K562 (cell line): ENCODE data around the gene NYAP2. TPM values are rescaled to one million over a fixed set of nuclear protein-coding genes. Genes with fewer than 3 reads are reported as not detected.

Experiments used
- ATAC-seq: fragments of 200-7000 bp; cut with Tn5 transposase; 3 replicates; pipeline ENCODE4 v1.9.1; 2020; ENCODE audit warnings: moderate library complexity
- BruUV-seq: library from RNA; stranded (reverse); fragments of 400-500 nt; replicated peaks from 2 replicates; lab custom pipeline; 2021; lab: Mats Ljungman, UMichigan
- CTCF ChIA-PET: fragments of 300-600 bp; formaldehyde crosslinking; extraction: SDS; loops from one replicate; lab custom pipeline; 2021; ENCODE audit warnings: low intra/inter-chr PET ratio; lab: Yijun Ruan, JAX
- POLR2A ChIA-PET: fragments of 300-600, 350-650 bp; sonication (Branson Sonifier 250); formaldehyde crosslinking; extraction: SDS; loops from one replicate; lab custom pipeline; 2021; ENCODE audit warnings: antibody characterized with exemption, inconsistent platforms; lab: Yijun Ruan, JAX
- DNase-seq, 4 experiments: peaks; one replicate each; pipeline versions ENCODE4 v3.0.0 to v3.0.0-alpha.2; 2011 to 2018; ENCODE audit warnings: low spot score in 3 of 4, mixed read lengths in 3 of 4; ENCODE audit errors: extremely low read depth in 1 of 4
- FAIRE-seq: peaks from 2 replicates; lab custom pipeline; 2011; peaks lifted over from hg19 to GRCh38; lab: Jason Lieb, UNC
- H2AFZ ChIP-seq: 2 replicates; pipeline ENCODE4 v1.6.0; 2011; ENCODE audit warnings: low read depth, low read length, control low read depth, inconsistent platforms
- H3K27ac ChIP-seq: fragments of 200-600 bp; 3 replicates; pipeline ENCODE4 v1.8.0; 2011; ENCODE audit warnings: low read depth, mild to moderate bottlenecking, control low read depth, inconsistent platforms, low read length, moderate library complexity, mixed read lengths; ENCODE audit errors: extremely low read depth
- H3K27me3 ChIP-seq, 2 experiments: fragments of 300-600 bp in 1 of 2; 2 replicates in 1 of 2; 3 replicates in 1 of 2; pipeline versions ENCODE4 v1.6.0 to v1.8.0; 2011; ENCODE audit warnings: inconsistent platforms in 2 of 2, low read length in 2 of 2, mild to moderate bottlenecking in 1 of 2, mixed read lengths in 1 of 2, moderate library complexity in 1 of 2; ENCODE audit not compliant: control insufficient read depth in 2 of 2, insufficient read depth in 2 of 2
- H3K36me3 ChIP-seq: fragments of 300-600 bp; 3 replicates; pipeline ENCODE4 v1.8.0; 2011; ENCODE audit warnings: mild to moderate bottlenecking, low read length, inconsistent platforms; ENCODE audit not compliant: control insufficient read depth, insufficient read depth
- H3K4me1 ChIP-seq, 2 experiments: fragments of 200-600 bp in 1 of 2; replicated peaks in 1 of 2; 2 replicates in 1 of 2; 3 replicates in 1 of 2; pipeline versions ENCODE4 v1.5.1 to v1.8.0; 2011; ENCODE audit warnings: inconsistent platforms in 2 of 2, low read length in 2 of 2, mild to moderate bottlenecking in 1 of 2, mixed read lengths in 1 of 2, moderate library complexity in 1 of 2; ENCODE audit not compliant: control insufficient read depth in 2 of 2, insufficient read depth in 2 of 2
- H3K4me2 ChIP-seq: 2 replicates; pipeline ENCODE4 v1.6.1; 2011; ENCODE audit warnings: low read length, control low read depth, inconsistent platforms, mixed read lengths; ENCODE audit not compliant: insufficient read depth
- H3K4me3 ChIP-seq: fragments of 200-600 bp; sonication (generic), shearing (Covaris generic); 2 replicates; pipeline ENCODE4 v1.5.1; 2016; ENCODE audit warnings: control low read depth, inconsistent platforms
- H3K79me2 ChIP-seq: fragments of 200-600 bp; 3 replicates; pipeline ENCODE4 v1.8.0; 2011; ENCODE audit warnings: low read length, inconsistent platforms; ENCODE audit not compliant: control insufficient read depth, insufficient read depth
- H3K9ac ChIP-seq, 2 experiments: 2 replicates each; pipeline versions ENCODE4 v1.6.0 to v1.6.1; 2011; ENCODE audit warnings: low read depth in 2 of 2, low read length in 2 of 2, control low read depth in 1 of 2, inconsistent platforms in 1 of 2, mild to moderate bottlenecking in 1 of 2, mixed read lengths in 1 of 2; ENCODE audit not compliant: insufficient read depth in 1 of 2
- H3K9me1 ChIP-seq: one replicate; pipeline ENCODE4 v1.6.0; 2011; ENCODE audit warnings: inconsistent platforms, mild to moderate bottlenecking, low read length, moderate library complexity; ENCODE audit not compliant: control insufficient read depth, insufficient read depth
- H3K9me3 ChIP-seq: replicated peaks from 2 replicates; pipeline ENCODE4 v1.5.1; 2011; ENCODE audit warnings: low read depth, low read length, inconsistent platforms; ENCODE audit not compliant: control insufficient read depth, insufficient read depth
- H4K20me1 ChIP-seq: replicated peaks from 2 replicates; pipeline ENCODE4 v1.6.1; 2011; ENCODE audit warnings: low read length, inconsistent platforms, mixed read lengths; ENCODE audit not compliant: control insufficient read depth, insufficient read depth
- E2F5 ChIP-seq: sonication (generic); formaldehyde crosslinking; IDR thresholded peaks from 2 replicates; pipeline ENCODE4 v1.8.0; 2022; ENCODE audit warnings: mild to moderate bottlenecking, missing genetic modification reagents
- KLF6 ChIP-seq: fragments of 250-450 bp; sonication (Bioruptor Pico); IDR thresholded peaks from 2 replicates; pipeline ENCODE4 v1.4.0; 2020; ENCODE audit warnings: mild to moderate bottlenecking, moderate library complexity, borderline replicate concordance
- PHB2 ChIP-seq: fragments of 450-650 bp; IDR thresholded peaks from 2 replicates; pipeline ENCODE4 v1.6.1; 2017; ENCODE audit warnings: low read depth
- RNF2 ChIP-seq: sonication (generic); IDR thresholded peaks from 2 replicates; pipeline ENCODE4 v1.6.1; 2016
- SAP30 ChIP-seq: fragments of 200-600 bp; sonication (generic); IDR thresholded peaks from 2 replicates; pipeline ENCODE4 v1.6.1; 2012; ENCODE audit warnings: borderline replicate concordance, low read depth, mild to moderate bottlenecking, moderate library complexity, low read length, control low read depth, inconsistent platforms; ENCODE audit not compliant: insufficient read depth, poor library complexity, severe bottlenecking
- ZBTB7A ChIP-seq: IDR thresholded peaks from 2 replicates; pipeline ENCODE4 v1.6.1; 2011; ENCODE audit warnings: low read depth, mild to moderate bottlenecking, low read length, moderate library complexity, borderline replicate concordance; ENCODE audit not compliant: control insufficient read depth
- WGBS: fragments of 100-300 bp; shearing (Covaris generic); methylation state at CpG from one replicate; pipeline ENCODE4 v1.1.6; 2016; ENCODE audit warnings: low coverage, mixed read lengths; ENCODE audit not compliant: insufficient coverage; ENCODE audit errors: missing lambda C conversion rate; 5-methylcytosine and 5-hydroxymethylcytosine counted together
- in situ Hi-C: fragments of 300-500 bp; cut with MboI; formaldehyde crosslinking; loops from 4 replicates; pipeline ENCODE4 v1.15.0; 2018; ENCODE audit warnings: inconsistent platforms, mixed read lengths
- intact Hi-C: fragments of 100-400 bp; cut with micrococcal nuclease; formaldehyde crosslinking; loops from 2 replicates; pipeline ENCODE4 v1.14.2; 2022
- polyA plus RNA-seq, 8 experiments: library from polyadenylated mRNA; depleted of rRNA in 4 of 8; stranded (reverse) in 5 of 8; unstranded in 3 of 8; fragments of >200 nt; fragmentation: Nextera tagmentation in 2 of 8; fragmentation: Illumina TruSeq in 1 of 8; extraction: Ambion mirVana in 2 of 8; extraction: Trizol in 1 of 8; gene quantifications; 2 replicates each; pipeline versions ENCODE4 v1.2.1 to v1.2.3, GENCODE V29; 2011 to 2014; ENCODE audit warnings: inconsistent platforms in 1 of 8, missing spikeins in 1 of 8
- total RNA-seq, 7 experiments: library from RNA; depleted of rRNA in 6 of 7; stranded (reverse); fragments of >200 nt in 6 of 7; fragmentation: Illumina TruSeq in 2 of 7; extraction: Trizol in 2 of 7; gene quantifications; 2 replicates each; pipeline versions ENCODE4 v1.2.1 to v1.2.3, GENCODE V29; 2011 to 2021; ENCODE audit warnings: low replicate concordance in 1 of 7

NYAP2 gene
- total and polyA plus RNA-seq, 9 of the 15 experiments (the other 6 are each of a cell fraction or from before 2014, with no cell fraction given) = 0.03 to 0.04 (median 0.04) TPM; not detected in 3

GRCh38 chr2:225414902-225415301, 15.4 kb downstream of the NYAP2 start:
- 0% methylated on average over 1 of the region's 1 CpG for WGBS
- Histone ChIP-seq H3K36me3 (no peaks in the 10 kb centered on the region), H2AFZ (no peak overlapping the region), H3K79me2 (no peaks in the 10 kb centered on the region), H3K4me1 (no peaks in the 10 kb centered on the region), H3K9ac (no peak overlapping the region), H3K27ac (no peak overlapping the region), H3K4me2 (no peak overlapping the region), H4K20me1 (no peaks in the 10 kb centered on the region), H3K9me3 (no peaks in the 10 kb centered on the region), H3K9me1 (no peaks in the 10 kb centered on the region), H3K4me3 (no peak overlapping the region), H3K27me3 (no peaks in the 10 kb centered on the region)
- ChIA-PET POLR2A (interaction anchor here (0.8 kb wide), 1 partner anchor 17 kb away, joined by 3 read pairs; no protein-coding TSS in a partner anchor), CTCF (no interaction called here)
- no peak for DNase-seq
- intact Hi-C loops = no loop called here
- ATAC-seq = no peak
- in situ Hi-C loops = no loop called here
- no peak for TF ChIP-seq RNF2
- TF ChIP-seq PHB2 = no peak
- no peak for TF ChIP-seq ZBTB7A
- no peak for TF ChIP-seq SAP30
- TF ChIP-seq KLF6 (CRISPR knock-in tag) = no peak
- TF ChIP-seq E2F5 (CRISPR knock-in tag) = no peak
- no peak for FAIRE-seq
- BruUV-seq = no TSS peak
